ENCODE measurements around the gene PLCB4. TPM values are rescaled to one million over a fixed set of nuclear protein-coding genes. Genes with fewer than 3 reads are reported as not detected.

PLCB4 gene
- total RNA-seq, 1 donor from 2014 or later, result not detected

- intact Hi-C loops (cut with micrococcal nuclease), result no loop called here
- Mint-ChIP-seq H3K9me3 (no peaks in the 10 kb centered on the region), H3K4me3 (ENCODE audit: low read depth) (no peak overlapping the region), H3K4me1 (ENCODE audit: low read depth) (no peaks in the 10 kb centered on the region), H3K27ac (no peak overlapping the region), H3K36me3 (ENCODE audit: low read depth) (no peaks in the 10 kb centered on the region), H3K27me3 (ENCODE audit: low read depth) (no peaks in the 10 kb centered on the region)
- DNase-seq (ENCODE audit: low spot score), result no peak
Observed at GRCh38 chr20:9500121-9500520, 431.2 kb downstream of the PLCB4 start.

- no peak for DNase-seq (ENCODE audit: low spot score)
- Mint-ChIP-seq H3K36me3 (ENCODE audit: low read depth) (no peaks in the 10 kb centered on the region), H3K4me3 (ENCODE audit: low read depth) (no peak overlapping the region), H3K9me3 (no peaks in the 10 kb centered on the region), H3K27me3 (ENCODE audit: low read depth) (peaks cover 8% of the 10 kb centered on the region), H3K4me1 (ENCODE audit: low read depth) (no peaks in the 10 kb centered on the region), H3K27ac (no peak overlapping the region)
- intact Hi-C loops (cut with micrococcal nuclease), result no loop called here
Observed at GRCh38 chr20:9501473-9501872, 432.6 kb downstream of the PLCB4 start.

GRCh38 chr20:9503526-9504245 lies 434.8 kb downstream of the PLCB4 start:
- intact Hi-C loops (cut with micrococcal nuclease), result no loop called here
- Mint-ChIP-seq H3K27ac (no peak overlapping the region), H3K9me3 (no peaks in the 10 kb centered on the region), H3K4me3 (ENCODE audit: low read depth) (no peak overlapping the region), H3K27me3 (ENCODE audit: low read depth) (peaks cover 22% of the 10 kb centered on the region), H3K4me1 (ENCODE audit: low read depth) (no peaks in the 10 kb centered on the region), H3K36me3 (ENCODE audit: low read depth) (no peaks in the 10 kb centered on the region)
- no peak for DNase-seq (ENCODE audit: low spot score)

GRCh38 chr20:9506280-9506821 lies 437.5 kb downstream of the PLCB4 start:
- Mint-ChIP-seq H3K36me3 (ENCODE audit: low read depth) (no peaks in the 10 kb centered on the region), H3K4me3 (ENCODE audit: low read depth) (no peak overlapping the region), H3K27ac (no peak overlapping the region), H3K27me3 (ENCODE audit: low read depth) (peaks cover 38% of the 10 kb centered on the region), H3K4me1 (ENCODE audit: low read depth) (no peaks in the 10 kb centered on the region), H3K9me3 (no peaks in the 10 kb centered on the region)
- DNase-seq (ENCODE audit: low spot score), result no peak
- intact Hi-C loops (cut with micrococcal nuclease), result no loop called here

- intact Hi-C loops (cut with micrococcal nuclease), result no loop called here
- no peak for DNase-seq (ENCODE audit: low spot score)
- H3K27ac Mint-ChIP-seq, result no peak overlapping the region
- no peaks in the 10 kb centered on the region for H3K36me3 Mint-ChIP-seq (ENCODE audit: low read depth)
- no peaks in the 10 kb centered on the region for H3K4me1 Mint-ChIP-seq (ENCODE audit: low read depth)
- peaks cover 42% of the 10 kb centered on the region for H3K27me3 Mint-ChIP-seq (ENCODE audit: low read depth)
- H3K9me3 Mint-ChIP-seq, result no peaks in the 10 kb centered on the region
- H3K4me3 Mint-ChIP-seq (ENCODE audit: low read depth), result no peak overlapping the region
Observed at GRCh38 chr20:9506964-9507369, 438.1 kb downstream of the PLCB4 start.

- Mint-ChIP-seq H3K4me1 (ENCODE audit: low read depth) (no peaks in the 10 kb centered on the region), H3K36me3 (ENCODE audit: low read depth) (no peaks in the 10 kb centered on the region), H3K27me3 (ENCODE audit: low read depth) (peaks cover 45% of the 10 kb centered on the region), H3K9me3 (no peaks in the 10 kb centered on the region), H3K27ac (no peak overlapping the region), H3K4me3 (ENCODE audit: low read depth) (no peak overlapping the region)
- DNase-seq (ENCODE audit: low spot score), result no peak
- intact Hi-C loops (cut with micrococcal nuclease), result no loop called here
Observed at GRCh38 chr20:9507544-9508239, 438.8 kb downstream of the PLCB4 start.

- Mint-ChIP-seq H3K4me3 (ENCODE audit: low read depth) (no peak overlapping the region), H3K27me3 (ENCODE audit: low read depth) (peaks cover 45% of the 10 kb centered on the region), H3K9me3 (no peaks in the 10 kb centered on the region), H3K36me3 (ENCODE audit: low read depth) (no peaks in the 10 kb centered on the region), H3K4me1 (ENCODE audit: low read depth) (no peaks in the 10 kb centered on the region), H3K27ac (no peak overlapping the region)
- DNase-seq (ENCODE audit: low spot score), result no peak
- intact Hi-C loops (cut with micrococcal nuclease), result no loop called here
Observed at GRCh38 chr20:9508240-9508661, 439.4 kb downstream of the PLCB4 start.

GRCh38 chr20:9508696-9509178 lies 439.9 kb downstream of the PLCB4 start:
- Mint-ChIP-seq H3K4me3 (ENCODE audit: low read depth) (no peak overlapping the region), H3K27me3 (ENCODE audit: low read depth) (peaks cover 45% of the 10 kb centered on the region), H3K4me1 (ENCODE audit: low read depth) (no peaks in the 10 kb centered on the region), H3K36me3 (ENCODE audit: low read depth) (no peaks in the 10 kb centered on the region), H3K27ac (no peak overlapping the region), H3K9me3 (no peaks in the 10 kb centered on the region)
- no peak for DNase-seq (ENCODE audit: low spot score)
- intact Hi-C loops (cut with micrococcal nuclease), result no loop called here

- no peaks in the 10 kb centered on the region for H3K9me3 Mint-ChIP-seq
- no peaks in the 10 kb centered on the region for H3K36me3 Mint-ChIP-seq (ENCODE audit: low read depth)
- no peak overlapping the region for H3K4me3 Mint-ChIP-seq (ENCODE audit: low read depth)
- no peak overlapping the region for H3K27ac Mint-ChIP-seq
- intact Hi-C loops (cut with micrococcal nuclease), result no loop called here
- no peaks in the 10 kb centered on the region for H3K4me1 Mint-ChIP-seq (ENCODE audit: low read depth)
- H3K27me3 Mint-ChIP-seq (ENCODE audit: low read depth), result peaks cover 50% of the 10 kb centered on the region
- DNase-seq (ENCODE audit: low spot score), result no peak
Observed at GRCh38 chr20:9509246-9509645, 440.4 kb downstream of the PLCB4 start.

GRCh38 chr20:9510911-9511310 lies 442.0 kb downstream of the PLCB4 start:
- H3K27ac Mint-ChIP-seq, result no peak overlapping the region
- H3K9me3 Mint-ChIP-seq, result no peaks in the 10 kb centered on the region
- no peak for DNase-seq (ENCODE audit: low spot score)
- peaks cover 60% of the 10 kb centered on the region for H3K27me3 Mint-ChIP-seq (ENCODE audit: low read depth)
- no peak overlapping the region for H3K4me3 Mint-ChIP-seq (ENCODE audit: low read depth)
- H3K4me1 Mint-ChIP-seq (ENCODE audit: low read depth), result no peaks in the 10 kb centered on the region
- intact Hi-C loops (cut with micrococcal nuclease), result no loop called here
- H3K36me3 Mint-ChIP-seq (ENCODE audit: low read depth), result no peaks in the 10 kb centered on the region

GRCh38 chr20:9514072-9514460 lies 445.2 kb downstream of the PLCB4 start:
- Mint-ChIP-seq H3K4me1 (ENCODE audit: low read depth) (no peaks in the 10 kb centered on the region), H3K9me3 (no peaks in the 10 kb centered on the region)
- intact Hi-C loops (cut with micrococcal nuclease), result no loop called here

GRCh38 chr20:9514461-9515213 lies 445.8 kb downstream of the PLCB4 start, which contains the start of gene LAMP5:
Gene LAMP5, plus strand, starts transcription at chr20:9514590. Its CDS starts 263 bp downstream, at chr20:9514853.
- intact Hi-C loops (cut with micrococcal nuclease), result no loop called here
- H3K27ac Mint-ChIP-seq, result no peak within 1 kb of the TSS
- H3K9me3 Mint-ChIP-seq, result no peaks in the 10 kb centered on the region
- no peak for DNase-seq (ENCODE audit: low spot score)
- no peaks in the 10 kb centered on the region for H3K4me1 Mint-ChIP-seq (ENCODE audit: low read depth)
- H3K36me3 Mint-ChIP-seq (ENCODE audit: low read depth), result no peaks in the 10 kb centered on the region
- H3K27me3 Mint-ChIP-seq (ENCODE audit: low read depth), result peaks cover 59% of the 10 kb centered on the region
- H3K4me3 Mint-ChIP-seq (ENCODE audit: low read depth), result no peak within 1 kb of the TSS

More at GRCh38 chr20:9514072-9514460, 445.2 kb downstream of the PLCB4 start:
- no peak overlapping the region for H3K27ac Mint-ChIP-seq
- H3K4me3 Mint-ChIP-seq (ENCODE audit: low read depth), result no peak overlapping the region
- peaks cover 64% of the 10 kb centered on the region for H3K27me3 Mint-ChIP-seq (ENCODE audit: low read depth)
- DNase-seq (ENCODE audit: low spot score), result no peak
- H3K36me3 Mint-ChIP-seq (ENCODE audit: low read depth), result no peaks in the 10 kb centered on the region

Data from activated T-helper 2 cell treated with anti-CD3 and anti-CD28 coated beads, Interferon-gamma antibody, Interleukin-2, Interleukin-4, amounts not matched to agents 10 μg/mL and 5 μg/mL and 100 μg/mL, durations not matched to agents 14 hours and 24 hours and 36 hours (primary cell).